ENCODE measurements around the gene RHOD. TPM values are rescaled to one million over a fixed set of nuclear protein-coding genes. Genes with fewer than 3 reads are reported as not detected.

The RHOD gene
- total and polyA plus RNA-seq, 2 of the 8 experiments (the other 6 are each of a cell fraction or from before 2014, with no cell fraction given), result 12.1 to 17.6 TPM

GRCh38 chr11:67015048-67015447 lies 41.6 kb upstream of the RHOD start:
- Histone ChIP-seq H3K4me3 (ENCODE audit: extremely low read depth in 1 of 4, insufficient read depth in 2 of 4, low read depth in 3 of 4, low read length in 4 of 4) (no peak overlapping the region), H2AK5ac (ENCODE audit: low read depth, low read length) (no peak overlapping the region), H3K23me2 (ENCODE audit: low read depth, low read length) (no peaks in the 10 kb centered on the region), H2BK5ac (ENCODE audit: low read depth, low read length) (no peak overlapping the region), H2BK12ac (ENCODE audit: low read depth, low read length) (no peak overlapping the region), H4K8ac (ENCODE audit: extremely low read depth, insufficient read depth, low read length) (peak overlapping the region; percentile 68; the same call in 1 of the 2 replicates), H3K14ac (ENCODE audit: insufficient read length) (no peak overlapping the region), H3K27ac (ENCODE audit: low read depth, low read length) (no peak overlapping the region), H2BK15ac (ENCODE audit: low read length) (no peak overlapping the region), H2AFZ (ENCODE audit: low read length) (no peak overlapping the region), H2BK20ac (ENCODE audit: low read length) (no peak overlapping the region), H3K9ac (replicated peaks in 1 of 4; ENCODE audit: extremely low read depth in 1 of 4, low read depth in 3 of 4, low read length in 3 of 4) (no peak overlapping the region), H3K4me1 (replicated peaks in 1 of 4; ENCODE audit: control insufficient read depth in 3 of 4, insufficient read depth in 4 of 4, low read length in 3 of 4) (peaks cover 0 to 7% (median 3%) of the 10 kb centered on the region in 4 experiments; a peak in 4 of 7 replicates), H3K23ac (ENCODE audit: insufficient read length) (no peak overlapping the region), H4K5ac (ENCODE audit: insufficient read length, low read depth, low read length) (no peak overlapping the region), H3K4me2 (ENCODE audit: insufficient read depth in 1 of 2, low read depth in 2 of 2, low read length in 2 of 2) (no peak overlapping the region), H4K91ac (replicated peaks; ENCODE audit: insufficient read length, low read length) (no peak overlapping the region), H4K20me1 (replicated peaks in 1 of 2; ENCODE audit: control insufficient read depth in 1 of 2, insufficient read depth in 2 of 2, low read length in 2 of 2) (no peaks in the 10 kb centered on the region), H2BK120ac (replicated peaks; ENCODE audit: low read depth, low read length) (no peak overlapping the region), H3K79me1 (ENCODE audit: low read depth, low read length) (no peaks in the 10 kb centered on the region), H3K56ac (replicated peaks; ENCODE audit: insufficient read length, low read depth, low read length) (no peak overlapping the region), H3K36me3 (ENCODE audit: control insufficient read depth in 2 of 4, insufficient read depth in 4 of 4, low read length in 3 of 4) (no peaks in the 10 kb centered on the region), H3K18ac (ENCODE audit: extremely low read depth, low read length) (no peak overlapping the region), H3K79me2 (ENCODE audit: control insufficient read depth in 1 of 2, insufficient read depth in 2 of 2, low read length in 2 of 2) (no peaks in the 10 kb centered on the region), H3K9me3 (ENCODE audit: insufficient read depth in 2 of 2, low read depth in 1 of 2, low read length in 1 of 2) (no peaks in the 10 kb centered on the region), H3K27me3 (replicated peaks in 1 of 4; ENCODE audit: control insufficient read depth in 3 of 4, extremely low read depth in 1 of 4, insufficient read depth in 3 of 4, low read length in 3 of 4) (no peaks in the 10 kb centered on the region), H3K4ac (replicated peaks; ENCODE audit: insufficient read length, low read depth, low read length) (no peak overlapping the region)
- FAIRE-seq, result no peak
- no peak for DNase-seq (ENCODE audit: low read depth in 1 of 2, low spot score in 2 of 2)
- ChIA-PET CTCF (ENCODE audit: partially characterized antibody) (interaction anchor here (0.6 to 1.5 kb wide), 6 partner anchors 8 to 1885 kb away, joined by 3 to 6 read pairs (median 4); no protein-coding TSS in a partner anchor), POLR2A (ENCODE audit: partially characterized antibody) (interaction anchor here (0.6 to 2.0 kb wide), 7 partner anchors 9 to 344 kb away, joined by 3 to 6 read pairs (median 4); partner anchors contain the start of gene SYT12)
- 93% methylated on average over 8 of the region's 8 CpGs; no CpG with 5 or more reads in 1 of the 2 experiments for WGBS, 2 experiments (ENCODE audit: extremely low coverage in 1 of 2, insufficient coverage in 1 of 2, insufficient read length in 1 of 2, insufficient replicate concordance in 2 of 2, low coverage in 1 of 2, low lambda C conversion rate in 2 of 2, missing lambda C conversion rate in 1 of 2)
- TF ChIP-seq CBX5 (IDR thresholded peaks at IDR 0.05; ENCODE audit: low read depth, low read length) (no peak), EP300 (IDR thresholded peaks at IDR 0.05; ENCODE audit: borderline replicate concordance in 1 of 2, low read depth in 2 of 2, low read length in 2 of 2) (no peak), MAFK (IDR thresholded peaks at IDR 0.05; ENCODE audit: low read depth, low read length) (no peak), CTCF (IDR thresholded peaks at IDR 0.05; ENCODE audit: control extremely low read depth in 1 of 3, insufficient read depth in 1 of 3, low read depth in 1 of 3, low read length in 3 of 3) (no peak), SIX5 (IDR thresholded peaks at IDR 0.05; ENCODE audit: low read depth, low read length) (no peak), JUN (IDR thresholded peaks at IDR 0.05; ENCODE audit: low read depth, low read length) (no peak), EZH2 (IDR thresholded peaks at IDR 0.05; ENCODE audit: low read depth, low read length, severe bottlenecking) (no peak), HDAC2 (IDR thresholded peaks at IDR 0.05; ENCODE audit: borderline replicate concordance in 1 of 2, low read depth in 2 of 2, low read length in 2 of 2) (no peak), FOSL1 (IDR thresholded peaks at IDR 0.05; ENCODE audit: insufficient read depth, low read depth, low read length) (no peak), BACH1 (IDR thresholded peaks at IDR 0.05; ENCODE audit: low read length) (no peak)

All from H1 (cell line).